ENCODE measurements around the gene ARRDC5. TPM values are rescaled to one million over a fixed set of nuclear protein-coding genes. Genes with fewer than 3 reads are reported as not detected.

ARRDC5 gene
- total and polyA plus RNA-seq, 2 of the 13 experiments (the other 11 are each of a cell fraction or from before 2014, with no cell fraction given), result not detected

DNA sequence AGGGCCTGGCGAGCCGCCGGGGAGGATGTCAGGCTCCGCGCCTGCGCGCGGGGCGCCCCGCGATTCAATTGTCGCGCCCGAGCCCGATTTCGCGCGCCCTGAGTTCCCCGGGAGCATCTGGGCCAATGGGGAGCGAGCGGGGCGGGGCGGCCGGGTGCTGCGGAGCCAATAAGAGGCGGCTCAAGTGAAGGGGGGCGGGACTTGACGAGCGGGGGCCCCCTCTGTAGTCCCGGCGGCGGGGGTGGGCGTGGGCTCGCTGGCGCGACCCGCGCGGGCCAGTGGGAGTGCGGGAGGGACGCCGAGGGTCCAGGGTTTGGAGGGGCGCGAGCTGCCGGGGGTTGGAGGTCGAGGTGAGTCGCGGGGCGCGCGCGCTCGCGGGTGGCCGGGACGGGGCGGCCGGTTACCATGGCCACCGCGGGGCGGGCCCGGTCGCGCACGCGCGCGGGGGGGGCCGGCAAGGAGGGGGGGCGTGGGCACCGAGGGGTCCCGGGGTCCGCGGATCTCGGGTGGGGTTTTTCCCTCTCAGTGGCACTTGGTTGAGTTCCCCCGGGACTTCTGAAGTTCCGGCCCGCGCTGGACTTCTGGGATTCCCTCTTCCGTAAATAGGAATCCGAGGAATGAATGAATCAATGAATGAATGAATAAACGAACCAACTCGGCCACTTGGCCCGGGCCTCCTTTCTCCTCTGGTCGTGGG is 7.3 kb upstream of the ARRDC5 start (continued):
- TF ChIP-seq, protein P1, sequence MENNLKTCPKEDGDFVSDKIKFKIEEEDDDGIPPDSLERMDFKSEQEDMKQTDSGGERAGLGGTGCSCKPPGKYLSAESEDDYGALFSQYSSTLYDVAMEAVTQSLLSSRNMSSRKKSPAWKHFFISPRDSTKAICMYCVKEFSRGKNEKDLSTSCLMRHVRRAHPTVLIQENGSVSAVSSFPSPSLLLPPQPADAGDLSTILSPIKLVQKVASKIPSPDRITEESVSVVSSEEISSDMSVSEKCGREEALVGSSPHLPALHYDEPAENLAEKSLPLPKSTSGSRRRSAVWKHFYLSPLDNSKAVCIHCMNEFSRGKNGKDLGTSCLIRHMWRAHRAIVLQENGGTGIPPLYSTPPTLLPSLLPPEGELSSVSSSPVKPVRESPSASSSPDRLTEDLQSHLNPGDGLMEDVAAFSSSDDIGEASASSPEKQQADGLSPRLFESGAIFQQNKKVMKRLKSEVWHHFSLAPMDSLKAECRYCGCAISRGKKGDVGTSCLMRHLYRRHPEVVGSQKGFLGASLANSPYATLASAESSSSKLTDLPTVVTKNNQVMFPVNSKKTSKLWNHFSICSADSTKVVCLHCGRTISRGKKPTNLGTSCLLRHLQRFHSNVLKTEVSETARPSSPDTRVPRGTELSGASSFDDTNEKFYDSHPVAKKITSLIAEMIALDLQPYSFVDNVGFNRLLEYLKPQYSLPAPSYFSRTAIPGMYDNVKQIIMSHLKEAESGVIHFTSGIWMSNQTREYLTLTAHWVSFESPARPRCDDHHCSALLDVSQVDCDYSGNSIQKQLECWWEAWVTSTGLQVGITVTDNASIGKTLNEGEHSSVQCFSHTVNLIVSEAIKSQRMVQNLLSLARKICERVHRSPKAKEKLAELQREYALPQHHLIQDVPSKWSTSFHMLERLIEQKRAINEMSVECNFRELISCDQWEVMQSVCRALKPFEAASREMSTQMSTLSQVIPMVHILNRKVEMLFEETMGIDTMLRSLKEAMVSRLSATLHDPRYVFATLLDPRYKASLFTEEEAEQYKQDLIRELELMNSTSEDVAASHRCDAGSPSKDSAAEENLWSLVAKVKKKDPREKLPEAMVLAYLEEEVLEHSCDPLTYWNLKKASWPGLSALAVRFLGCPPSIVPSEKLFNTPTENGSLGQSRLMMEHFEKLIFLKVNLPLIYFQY (CRISPR knock-in tag; IDR thresholded peaks at IDR 0.05; ENCODE audit: borderline replicate concordance), result no peak
- no peak for TF ChIP-seq ZNF615 (CRISPR knock-in tag; IDR thresholded peaks at IDR 0.05; ENCODE audit: borderline replicate concordance)
- TF ChIP-seq ZNF510 (CRISPR knock-in tag; IDR thresholded peaks at IDR 0.05; ENCODE audit: low read depth), result no peak
- TF ChIP-seq NCOA2 (CRISPR knock-in tag; IDR thresholded peaks at IDR 0.05), result no peak
- TF ChIP-seq EZH2 (conservative IDR thresholded peaks at IDR 0.05; ENCODE audit: low read depth, low read length), result no peak
- TF ChIP-seq KDM3A (CRISPR knock-in tag; IDR thresholded peaks at IDR 0.05; ENCODE audit: low read depth), result no peak
- TF ChIP-seq, protein P2, sequence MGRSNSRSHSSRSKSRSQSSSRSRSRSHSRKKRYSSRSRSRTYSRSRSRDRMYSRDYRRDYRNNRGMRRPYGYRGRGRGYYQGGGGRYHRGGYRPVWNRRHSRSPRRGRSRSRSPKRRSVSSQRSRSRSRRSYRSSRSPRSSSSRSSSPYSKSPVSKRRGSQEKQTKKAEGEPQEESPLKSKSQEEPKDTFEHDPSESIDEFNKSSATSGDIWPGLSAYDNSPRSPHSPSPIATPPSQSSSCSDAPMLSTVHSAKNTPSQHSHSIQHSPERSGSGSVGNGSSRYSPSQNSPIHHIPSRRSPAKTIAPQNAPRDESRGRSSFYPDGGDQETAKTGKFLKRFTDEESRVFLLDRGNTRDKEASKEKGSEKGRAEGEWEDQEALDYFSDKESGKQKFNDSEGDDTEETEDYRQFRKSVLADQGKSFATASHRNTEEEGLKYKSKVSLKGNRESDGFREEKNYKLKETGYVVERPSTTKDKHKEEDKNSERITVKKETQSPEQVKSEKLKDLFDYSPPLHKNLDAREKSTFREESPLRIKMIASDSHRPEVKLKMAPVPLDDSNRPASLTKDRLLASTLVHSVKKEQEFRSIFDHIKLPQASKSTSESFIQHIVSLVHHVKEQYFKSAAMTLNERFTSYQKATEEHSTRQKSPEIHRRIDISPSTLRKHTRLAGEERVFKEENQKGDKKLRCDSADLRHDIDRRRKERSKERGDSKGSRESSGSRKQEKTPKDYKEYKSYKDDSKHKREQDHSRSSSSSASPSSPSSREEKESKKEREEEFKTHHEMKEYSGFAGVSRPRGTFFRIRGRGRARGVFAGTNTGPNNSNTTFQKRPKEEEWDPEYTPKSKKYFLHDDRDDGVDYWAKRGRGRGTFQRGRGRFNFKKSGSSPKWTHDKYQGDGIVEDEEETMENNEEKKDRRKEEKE (IDR thresholded peaks at IDR 0.05), result no peak
- TF ChIP-seq ZBTB20 (CRISPR knock-in tag; IDR thresholded peaks at IDR 0.05; ENCODE audit: borderline replicate concordance, low read depth), result no peak
- TF ChIP-seq EP300 (IDR thresholded peaks at IDR 0.05; ENCODE audit: low read depth in 2 of 2, low read length in 2 of 2), result no peak
- TF ChIP-seq EP300 (CRISPR knock-in tag; IDR thresholded peaks at IDR 0.05; ENCODE audit: borderline replicate concordance), result no peak
- TF ChIP-seq PHF21A (CRISPR knock-in tag; IDR thresholded peaks at IDR 0.05), result no peak
- no peak for TF ChIP-seq MEIS1 (CRISPR knock-in tag; IDR thresholded peaks at IDR 0.05; ENCODE audit: borderline replicate concordance)
- no peak for TF ChIP-seq ERF (CRISPR knock-in tag; IDR thresholded peaks at IDR 0.05)
- no peak for TF ChIP-seq FOSL2 (CRISPR knock-in tag; IDR thresholded peaks at IDR 0.05)
- TF ChIP-seq GABPA (IDR thresholded peaks at IDR 0.05; ENCODE audit: low read depth, low read length), result no peak
- TF ChIP-seq GABPA (CRISPR knock-in tag; IDR thresholded peaks at IDR 0.05; ENCODE audit: low read depth), result no peak
- 0 out of 2 replicates have a peak, but pooled peaks have one; percentile 6 for TF ChIP-seq ZMAT3 (CRISPR knock-in tag; conservative IDR thresholded peaks at IDR 0.05)
- no peak for TF ChIP-seq KAT7 (CRISPR knock-in tag; IDR thresholded peaks at IDR 0.05; ENCODE audit: borderline replicate concordance)
- no peak for TF ChIP-seq ZSCAN9 (CRISPR knock-in tag; IDR thresholded peaks at IDR 0.05; ENCODE audit: borderline replicate concordance)
- TF ChIP-seq, protein P3, sequence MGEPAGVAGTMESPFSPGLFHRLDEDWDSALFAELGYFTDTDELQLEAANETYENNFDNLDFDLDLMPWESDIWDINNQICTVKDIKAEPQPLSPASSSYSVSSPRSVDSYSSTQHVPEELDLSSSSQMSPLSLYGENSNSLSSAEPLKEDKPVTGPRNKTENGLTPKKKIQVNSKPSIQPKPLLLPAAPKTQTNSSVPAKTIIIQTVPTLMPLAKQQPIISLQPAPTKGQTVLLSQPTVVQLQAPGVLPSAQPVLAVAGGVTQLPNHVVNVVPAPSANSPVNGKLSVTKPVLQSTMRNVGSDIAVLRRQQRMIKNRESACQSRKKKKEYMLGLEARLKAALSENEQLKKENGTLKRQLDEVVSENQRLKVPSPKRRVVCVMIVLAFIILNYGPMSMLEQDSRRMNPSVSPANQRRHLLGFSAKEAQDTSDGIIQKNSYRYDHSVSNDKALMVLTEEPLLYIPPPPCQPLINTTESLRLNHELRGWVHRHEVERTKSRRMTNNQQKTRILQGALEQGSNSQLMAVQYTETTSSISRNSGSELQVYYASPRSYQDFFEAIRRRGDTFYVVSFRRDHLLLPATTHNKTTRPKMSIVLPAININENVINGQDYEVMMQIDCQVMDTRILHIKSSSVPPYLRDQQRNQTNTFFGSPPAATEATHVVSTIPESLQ (CRISPR knock-in tag; conservative IDR thresholded peaks at IDR 0.05), result no peak
